Left renal pelvis (tissue), 4 donors: Measurements from ENCODE around the gene SPDYE2. TPM values are rescaled to one million over a fixed set of nuclear protein-coding genes. Genes with fewer than 3 reads are reported as not detected.
"Not testable (repeated sequence)": the region's sequence is repeated elsewhere in the genome, so short reads cannot be mapped to it uniquely, and the experiment has no call there.

Experiments
- DNase-seq, 4 donors: peaks; one replicate each; pipeline ENCODE4 v3.0.0-alpha.2; 2013; ENCODE audit warnings: low read depth in 4 of 4, low spot score in 3 of 4
- polyA plus RNA-seq, 4 donors: library from polyadenylated mRNA; unstranded; fragments of 120-200 nt; gene quantifications; one replicate each; pipeline ENCODE4 v1.2.1, GENCODE V29; 2013; ENCODE audit not compliant: insufficient read length in 4 of 4

SPDYE2 gene
- polyA plus RNA-seq, 4 donors, result 2.4 to 10.7 (median 4.6) TPM

GRCh38 chr7:102535062-102535615 is 15.9 kb upstream of the SPDYE2 start:
- not testable (repeated sequence) for DNase-seq

- DNase-seq, result not testable (repeated sequence)
Observed at GRCh38 chr7:102540604-102541003, 10.4 kb upstream of the SPDYE2 start.

GRCh38 chr7:102542083-102542482 is 8.9 kb upstream of the SPDYE2 start:
- not testable (repeated sequence) for DNase-seq

- DNase-seq, result not testable (repeated sequence)
Observed at GRCh38 chr7:102542771-102543170, 8.3 kb upstream of the SPDYE2 start.

- not testable (repeated sequence) for DNase-seq
Observed at GRCh38 chr7:102543596-102543995, 7.4 kb upstream of the SPDYE2 start, which contains the start of gene UPK3BL2. Gene UPK3BL2, minus strand, starts transcription at chr7:102543696. Its CDS starts 60 bp downstream, at chr7:102543636.

GRCh38 chr7:102544372-102544771 is 6.7 kb upstream of the SPDYE2 start:
- not testable (repeated sequence) for DNase-seq

GRCh38 chr7:102545288-102545687 is 5.7 kb upstream of the SPDYE2 start:
- DNase-seq, result not testable (repeated sequence)

GRCh38 chr7:102546353-102546752 is 4.7 kb upstream of the SPDYE2 start:
- not testable (repeated sequence) for DNase-seq

GRCh38 chr7:102568620-102569019 is 17.6 kb downstream of the SPDYE2 start:
- not testable (repeated sequence) for DNase-seq

GRCh38 chr7:102572261-102573239 is 21.5 kb downstream of the SPDYE2 start, which contains the start of gene POLR2J3:
Gene POLR2J3, minus strand, starts transcription at chr7:102572583. Its CDS starts 62 bp downstream, at chr7:102572521.
- DNase-seq, result peak; percentile 41 to 85 (median 76)

GRCh38 chr7:102574607-102575006 is 23.6 kb downstream of the SPDYE2 start:
- DNase-seq, result not testable (repeated sequence)

GRCh38 chr7:102576363-102576762 is 25.3 kb downstream of the SPDYE2 start:
- not testable (repeated sequence) for DNase-seq

GRCh38 chr7:102577315-102578240 is 26.6 kb downstream of the SPDYE2 start:
- not testable (repeated sequence) for DNase-seq

GRCh38 chr7:102578486-102578885 is 27.5 kb downstream of the SPDYE2 start:
- not testable (repeated sequence) for DNase-seq

- DNase-seq, result not testable (repeated sequence)
Observed at GRCh38 chr7:102581722-102582121, 30.7 kb downstream of the SPDYE2 start.

GRCh38 chr7:102583495-102583894 is 32.5 kb downstream of the SPDYE2 start:
- not testable (repeated sequence) for DNase-seq

- not testable (repeated sequence) for DNase-seq
Observed at GRCh38 chr7:102589857-102590256, 38.8 kb downstream of the SPDYE2 start.

GRCh38 chr7:102592477-102593019 is 41.5 kb downstream of the SPDYE2 start:
- not testable (repeated sequence) for DNase-seq

GRCh38 chr7:102593637-102594334 is 42.8 kb downstream of the SPDYE2 start:
- not testable (repeated sequence) for DNase-seq
